HepG2 (cell line): ENCODE results near the gene BTF3L4. TPM values are rescaled to one million over a fixed set of nuclear protein-coding genes. Genes with fewer than 3 reads are reported as not detected.
A peak's percentile ranks its signal among the peaks of the same experiment; 100 is the strongest.

Experiments
- ATF2 ChIP-seq: sonication (generic); formaldehyde crosslinking; IDR thresholded peaks from 2 replicates; pipeline ENCODE4 v1.4.0; 2020; ENCODE audit warnings: missing genetic modification reagents
- ATM ChIP-seq: fragments of 450-650 bp; IDR thresholded peaks from 2 replicates; pipeline ENCODE4 v1.7.1; 2017; ENCODE audit warnings: mild to moderate bottlenecking, borderline replicate concordance
- CSRNP1 ChIP-seq: sonication (generic); formaldehyde crosslinking; IDR thresholded peaks from 2 replicates; pipeline ENCODE4 v1.8.1; 2023; ENCODE audit warnings: mild to moderate bottlenecking, missing genetic modification reagents
- GLI4 ChIP-seq: sonication (generic); formaldehyde crosslinking; IDR thresholded peaks from 2 replicates; pipeline ENCODE4 v1.5.1; 2020; ENCODE audit warnings: missing genetic modification reagents, mild to moderate bottlenecking, moderate library complexity, borderline replicate concordance
- GRHL1 ChIP-seq: sonication (generic); formaldehyde crosslinking; conservative IDR thresholded peaks from 2 replicates; pipeline ENCODE4 v1.8.0; 2022; ENCODE audit warnings: missing genetic modification reagents
- KDM2A ChIP-seq: sonication (generic); formaldehyde crosslinking; IDR thresholded peaks from 2 replicates; pipeline ENCODE4 v1.4.0; 2020; ENCODE audit warnings: low read depth, missing genetic modification reagents, borderline replicate concordance
- MAFG ChIP-seq: sonication (generic); formaldehyde crosslinking; IDR thresholded peaks from 2 replicates; pipeline ENCODE4 v1.5.1; 2020; ENCODE audit warnings: mild to moderate bottlenecking, missing genetic modification reagents
- PATZ1 ChIP-seq: sonication (generic); formaldehyde crosslinking; IDR thresholded peaks from 2 replicates; pipeline ENCODE4 v1.4.0; 2020; ENCODE audit warnings: missing genetic modification reagents
- POLR2G ChIP-seq: fragments of 200-400 bp; formaldehyde crosslinking; IDR thresholded peaks from 2 replicates; pipeline ENCODE4 v1.6.1; 2018; ENCODE audit warnings: mild to moderate bottlenecking, low read depth, low read length, moderate library complexity
- SMAD3 ChIP-seq: sonication (generic); formaldehyde crosslinking; IDR thresholded peaks from 2 replicates; pipeline ENCODE4 v1.4.0; 2020; ENCODE audit warnings: missing genetic modification reagents
- SMYD3 ChIP-seq: sonication (generic); formaldehyde crosslinking; IDR thresholded peaks from 2 replicates; pipeline ENCODE4 v1.8.1; 2023; ENCODE audit warnings: mild to moderate bottlenecking, missing genetic modification reagents
- SRSF9 ChIP-seq: fragments of 200-400 bp; formaldehyde crosslinking; IDR thresholded peaks from 2 replicates; pipeline ENCODE4 v1.6.1; 2018; ENCODE audit warnings: borderline replicate concordance, mild to moderate bottlenecking, low read depth, low read length; ENCODE audit not compliant: insufficient read depth, poor library complexity, severe bottlenecking
- ZFP36L1 ChIP-seq: sonication (generic); formaldehyde crosslinking; IDR thresholded peaks from 2 replicates; pipeline ENCODE4 v1.8.0; 2022; ENCODE audit warnings: mild to moderate bottlenecking, missing genetic modification reagents, moderate library complexity
- ZFP62 ChIP-seq: sonication (generic); formaldehyde crosslinking; IDR thresholded peaks from 2 replicates; pipeline ENCODE4 v1.4.0; 2020; ENCODE audit warnings: missing genetic modification reagents
- ZHX2 ChIP-seq, 2 experiments: sonication (generic) in 1 of 2; formaldehyde crosslinking in 1 of 2; IDR thresholded peaks; 2 replicates each; pipeline versions ENCODE4 v1.6.1 to v1.9.0; 2014 to 2022; ENCODE audit warnings: antibody characterized with exemption in 1 of 2, borderline replicate concordance in 1 of 2, inconsistent platforms in 1 of 2, low read depth in 1 of 2, missing genetic modification reagents in 1 of 2
- ZNF713 ChIP-seq: sonication (generic); formaldehyde crosslinking; IDR thresholded peaks from 2 replicates; pipeline ENCODE4 v1.4.0; 2020; ENCODE audit warnings: mild to moderate bottlenecking, missing genetic modification reagents
- ZSCAN25 ChIP-seq: sonication (generic); formaldehyde crosslinking; IDR thresholded peaks from 2 replicates; pipeline ENCODE4 v1.8.0; 2022; ENCODE audit warnings: mild to moderate bottlenecking, missing genetic modification reagents
- polyA plus RNA-seq, 8 experiments: library from polyadenylated mRNA; depleted of rRNA in 3 of 8; stranded (reverse) in 7 of 8; unstranded in 1 of 8; fragments of >200 nt; fragmentation: Illumina TruSeq in 4 of 8; extraction: Trizol in 4 of 8; gene quantifications; 2 replicates each; pipeline versions ENCODE4 v1.2.1 to v1.2.3, GENCODE V29; 2011 to 2016; ENCODE audit warnings: low read depth in 4 of 8, missing spikeins in 1 of 8, mixed read lengths in 1 of 8; ENCODE audit not compliant: insufficient read depth in 1 of 8
- total RNA-seq, 5 experiments: library from RNA; depleted of rRNA; stranded (reverse); fragments of >200 nt; fragmentation: Illumina TruSeq; extraction: Trizol; gene quantifications; 2 replicates each; pipeline ENCODE4 v1.2.3, GENCODE V29; 2016; ENCODE audit warnings: low read depth in 1 of 5

Gene BTF3L4
- total and polyA plus RNA-seq, 2 of the 13 experiments (the other 11 are each of a cell fraction or from before 2014, with no cell fraction given), result 59.0 to 74.3 TPM

GRCh38 chr1:52055866-52056162 is 281 bp upstream of the BTF3L4 start (continued):
- TF ChIP-seq ZHX2 (IDR thresholded peaks at IDR 0.05; ENCODE audit: low read depth), result no peak
- no peak for TF ChIP-seq ZHX2 (CRISPR knock-in tag; IDR thresholded peaks at IDR 0.05; ENCODE audit: borderline replicate concordance)
- TF ChIP-seq CSRNP1 (CRISPR knock-in tag), result no peak
- TF ChIP-seq ZFP62, result no peak
- TF ChIP-seq GLI4, result no peak
- TF ChIP-seq ZFP36L1, result no peak
- TF ChIP-seq PATZ1 (CRISPR knock-in tag), result no peak
- TF ChIP-seq SMYD3, result 0 out of 2 replicates have a peak, but pooled peaks have one; percentile 9
- no peak for TF ChIP-seq MAFG (CRISPR knock-in tag)
- no peak for TF ChIP-seq POLR2G
- no peak for TF ChIP-seq ZSCAN25 (CRISPR knock-in tag)
- no peak for TF ChIP-seq GRHL1 (CRISPR knock-in tag)
- TF ChIP-seq ATM, result no peak
- no peak for TF ChIP-seq KDM2A (CRISPR knock-in tag)
- TF ChIP-seq SMAD3, result no peak
- no peak for TF ChIP-seq SRSF9
- 0 out of 2 replicates have a peak, but pooled peaks have one; percentile 77 for TF ChIP-seq ZNF713
- TF ChIP-seq ATF2 (CRISPR knock-in tag), result no peak
